Loucy (cell line): ENCODE results near the gene NKAIN2.

Source experiments
- H2AFZ ChIP-seq: fragments of 200-600 bp; sonication (generic); 2 replicates; pipeline ENCODE4 v1.6.0; 2016; ENCODE audit warnings: antibody characterized with exemption, mild to moderate bottlenecking, low read length, moderate library complexity
- H3F3A ChIP-seq: fragments of 200-600 bp; 2 replicates; pipeline ENCODE4 v1.6.0; 2016; ENCODE audit warnings: antibody characterized with exemption, low read depth, mild to moderate bottlenecking
- H3K27me3 ChIP-seq: fragments of 200-600 bp; sonication (generic); 2 replicates; pipeline ENCODE4 v1.6.1; 2014; ENCODE audit warnings: low read length, mild to moderate bottlenecking; ENCODE audit not compliant: insufficient read depth, poor library complexity, severe bottlenecking
- H3K36me3 ChIP-seq: fragments of 200-600 bp; sonication (generic); 2 replicates; pipeline ENCODE4 v1.6.1; 2016; ENCODE audit warnings: low read length; ENCODE audit not compliant: insufficient read depth
- H3K4me1 ChIP-seq: fragments of 200-600 bp; sonication (generic); 2 replicates; pipeline ENCODE4 v1.5.1; 2014; ENCODE audit warnings: low read length, mild to moderate bottlenecking; ENCODE audit not compliant: insufficient read depth, poor library complexity, severe bottlenecking
- H3K4me2 ChIP-seq: fragments of 200-600 bp; sonication (generic); 2 replicates; pipeline ENCODE4 v1.6.0; 2014; ENCODE audit warnings: antibody characterized with exemption, low read length, low read depth, mild to moderate bottlenecking; ENCODE audit not compliant: poor library complexity, severe bottlenecking
- H3K4me3 ChIP-seq: fragments of 200-600 bp; sonication (generic); 2 replicates; pipeline ENCODE4 v1.5.1; 2014; ENCODE audit warnings: low read length, mild to moderate bottlenecking, mixed read lengths; ENCODE audit not compliant: poor library complexity, severe bottlenecking
- H3K79me2 ChIP-seq: fragments of 200-600 bp; sonication (generic); 2 replicates; pipeline ENCODE4 v1.6.1; 2014; ENCODE audit warnings: low read length; ENCODE audit not compliant: insufficient read depth
- H3K9ac ChIP-seq: fragments of 200-600 bp; sonication (generic); 2 replicates; pipeline ENCODE4 v1.6.0; 2014; ENCODE audit warnings: mild to moderate bottlenecking, low read depth, low read length, moderate library complexity; ENCODE audit not compliant: poor library complexity, severe bottlenecking
- H3K9me2 ChIP-seq: fragments of 200-600 bp; sonication (generic); replicated peaks from 2 replicates; pipeline ENCODE4 v1.6.1; 2016; ENCODE audit warnings: low read depth, low read length, mixed read lengths
- H3K9me3 ChIP-seq: fragments of 200-600 bp; sonication (generic); 2 replicates; pipeline ENCODE4 v1.6.1; 2014; ENCODE audit warnings: mild to moderate bottlenecking, antibody characterized with exemption, low read length, low read depth; ENCODE audit not compliant: insufficient read depth
- H4K20me1 ChIP-seq: fragments of 200-600 bp; sonication (generic); 2 replicates; pipeline ENCODE4 v1.6.0; 2014; ENCODE audit warnings: antibody characterized with exemption, low read length, mild to moderate bottlenecking; ENCODE audit not compliant: insufficient read depth, poor library complexity, severe bottlenecking
- CTCF ChIP-seq: fragments of 200-600 bp; sonication (generic); conservative IDR thresholded peaks from 2 replicates; pipeline ENCODE4 v1.5.1; 2014; ENCODE audit warnings: mild to moderate bottlenecking, antibody characterized with exemption, low read length
- EZH2phosphoT487 ChIP-seq: fragments of 200-600 bp; IDR thresholded peaks from 2 replicates; pipeline ENCODE4 v1.6.1; 2018; ENCODE audit warnings: antibody characterized with exemption, mild to moderate bottlenecking, moderate library complexity, borderline replicate concordance

NKAIN2 gene

GRCh38 chr6:123869334-123869733, 65.7 kb downstream of the NKAIN2 start:
- Histone ChIP-seq H4K20me1 (no peaks in the 10 kb centered on the region), H3K36me3 (no peaks in the 10 kb centered on the region), H2AFZ (no peak overlapping the region), H3K27me3 (no peaks in the 10 kb centered on the region), H3K9me3 (no peaks in the 10 kb centered on the region), H3K79me2 (no peaks in the 10 kb centered on the region), H3F3A (no peaks in the 10 kb centered on the region), H3K4me3 (no peak overlapping the region), H3K9me2 (no peaks in the 10 kb centered on the region), H3K9ac (no peak overlapping the region), H3K4me2 (no peak overlapping the region), H3K4me1 (no peaks in the 10 kb centered on the region)
- no peak for TF ChIP-seq CTCF
- no peak for TF ChIP-seq EZH2phosphoT487

GRCh38 chr6:123873974-123874373, 70.3 kb downstream of the NKAIN2 start:
- no peaks in the 10 kb centered on the region for H4K20me1 ChIP-seq
- H3K9ac ChIP-seq, result no peak overlapping the region
- H3K9me2 ChIP-seq, result no peaks in the 10 kb centered on the region
- no peaks in the 10 kb centered on the region for H3K79me2 ChIP-seq
- no peak overlapping the region for H3K4me3 ChIP-seq
- no peaks in the 10 kb centered on the region for H3K4me1 ChIP-seq
- no peaks in the 10 kb centered on the region for H3F3A ChIP-seq
- H2AFZ ChIP-seq, result no peak overlapping the region
- no peaks in the 10 kb centered on the region for H3K36me3 ChIP-seq
- H3K27me3 ChIP-seq, result no peaks in the 10 kb centered on the region
- TF ChIP-seq CTCF (no peak), EZH2phosphoT487 (no peak)
- H3K4me2 ChIP-seq, result no peak overlapping the region
- H3K9me3 ChIP-seq, result no peaks in the 10 kb centered on the region

- H3K27me3 ChIP-seq, result no peaks in the 10 kb centered on the region
Measured at GRCh38 chr6:123875784-123876183, 72.1 kb downstream of the NKAIN2 start.

More at GRCh38 chr6:123875784-123876183, 72.1 kb downstream of the NKAIN2 start:
- Histone ChIP-seq H3K9me3 (no peaks in the 10 kb centered on the region), H3K9ac (no peak overlapping the region), H3K4me1 (no peaks in the 10 kb centered on the region), H2AFZ (no peak overlapping the region), H3K4me3 (no peak overlapping the region), H4K20me1 (no peaks in the 10 kb centered on the region), H3K36me3 (no peaks in the 10 kb centered on the region), H3K4me2 (no peak overlapping the region), H3K79me2 (no peaks in the 10 kb centered on the region), H3F3A (no peaks in the 10 kb centered on the region), H3K9me2 (no peaks in the 10 kb centered on the region)
- TF ChIP-seq EZH2phosphoT487 (no peak), CTCF (no peak)
